B cell (primary cell): Measurements from ENCODE around the gene HOXC9.

Experiments used
- CTCF ChIP-seq: fragments of 200-600 bp; IDR thresholded peaks from one replicate; pipeline ENCODE4 v1.8.0; 2022; ENCODE audit warnings: antibody characterized with exemption, mild to moderate bottlenecking
- EZH2 ChIP-seq: IDR thresholded peaks from 2 replicates; pipeline ENCODE4 v1.6.1; 2012; ENCODE audit warnings: borderline replicate concordance, low read depth, mild to moderate bottlenecking, moderate library complexity, low read length; ENCODE audit not compliant: insufficient read depth, poor library complexity, severe bottlenecking

- TF ChIP-seq CTCF, result no peak
- TF ChIP-seq EZH2, result no peak
Observed at GRCh38 chr12:53992377-53992889, 7.5 kb upstream of the HOXC9 start.
